B cell (primary cell): ENCODE results near the gene KCNC1. TPM values are rescaled to one million over a fixed set of nuclear protein-coding genes. Genes with fewer than 3 reads are reported as not detected.

Experiments
- ATAC-seq: fragments of 200-7000 bp; cut with Tn5 transposase; one replicate; pipeline ENCODE4 v1.10.0; 2021; ENCODE audit warnings: low read depth, mild to moderate bottlenecking, moderate number of reproducible peaks, moderate library complexity
- CTCF ChIA-PET: fragments of 350-600 bp; sonication (Branson Sonifier 250); formaldehyde crosslinking; loops from one replicate; lab custom pipeline; 2021; ENCODE audit warnings: antibody characterized with exemption, inconsistent platforms; lab: Charles Lee
- POLR2A ChIA-PET: fragments of 350-600 bp; sonication (Branson Sonifier 250); formaldehyde crosslinking; loops from one replicate; lab custom pipeline; 2021; ENCODE audit warnings: antibody characterized with exemption; lab: Charles Lee
- DNase-seq: peaks from one replicate; pipeline ENCODE4 v3.0.0; 2013
- H2AFZ ChIP-seq: 2 replicates; pipeline ENCODE4 v1.6.1; 2012; ENCODE audit warnings: mild to moderate bottlenecking, low read depth, low read length; ENCODE audit not compliant: insufficient read depth, poor library complexity, severe bottlenecking
- H3K27ac ChIP-seq, 2 donors: 1 replicate in 1 of 2; 2 replicates in 1 of 2; pipeline ENCODE4 v1.5.1; 2012 to 2013; ENCODE audit warnings: low read length in 2 of 2, mild to moderate bottlenecking in 2 of 2, moderate library complexity in 1 of 2
- H3K27me3 ChIP-seq, 4 experiments: fragments of 200-600 bp in 1 of 4; sonication (generic) in 1 of 4; replicated peaks in 1 of 4; 1 replicate in 2 of 4; 2 replicates in 2 of 4; pipeline versions ENCODE4 v1.6.1 to v1.7.0; 2013 to 2016; ENCODE audit warnings: low read length in 3 of 4, mild to moderate bottlenecking in 2 of 4, mixed read lengths in 1 of 4, moderate library complexity in 1 of 4; ENCODE audit not compliant: insufficient read depth in 4 of 4, control insufficient read depth in 3 of 4; ENCODE audit errors: control extremely low read depth in 1 of 4
- H3K36me3 ChIP-seq, 2 experiments: replicated peaks in 1 of 2; 1 replicate in 1 of 2; 2 replicates in 1 of 2; pipeline versions ENCODE4 v1.6.1 to v1.7.1; 2013; ENCODE audit warnings: low read length in 1 of 2; ENCODE audit not compliant: insufficient read depth in 2 of 2, control insufficient read depth in 1 of 2; ENCODE audit errors: control extremely low read depth in 1 of 2, extremely low read depth in 1 of 2
- H3K4me1 ChIP-seq, 2 donors: fragments of 200-600 bp in 1 of 2; sonication (generic) in 1 of 2; 1 replicate in 1 of 2; 2 replicates in 1 of 2; pipeline versions ENCODE4 v1.5.1 to v1.6.1; 2013 to 2017; ENCODE audit warnings: low read length in 2 of 2; ENCODE audit not compliant: control insufficient read depth in 2 of 2, insufficient read depth in 2 of 2
- H3K4me2 ChIP-seq: replicated peaks from 2 replicates; pipeline ENCODE3; 2012; ENCODE audit warnings: mild to moderate bottlenecking, low read depth, low read length; ENCODE audit not compliant: poor library complexity, severe bottlenecking
- H3K4me3 ChIP-seq, 5 experiments: fragments of 200-600 bp in 1 of 5; sonication (generic) in 1 of 5; 1 replicate in 3 of 5; 2 replicates in 2 of 5; pipeline versions ENCODE4 v1.5.1 to v1.7.0; 2011 to 2016; ENCODE audit warnings: low read length in 4 of 5, mild to moderate bottlenecking in 4 of 5, low read depth in 2 of 5, control low read depth in 1 of 5, moderate library complexity in 1 of 5; ENCODE audit not compliant: insufficient read depth in 1 of 5; ENCODE audit errors: control extremely low read depth in 1 of 5, extremely low read depth in 1 of 5
- H3K79me2 ChIP-seq: fragments of 200-600 bp; sonication (generic); one replicate; pipeline ENCODE4 v1.6.0; 2016; ENCODE audit warnings: low read length; ENCODE audit not compliant: control insufficient read depth, insufficient read depth
- H3K9ac ChIP-seq: fragments of 200-600 bp; sonication (generic); 2 replicates; pipeline ENCODE4 v1.6.1; 2017; ENCODE audit warnings: mild to moderate bottlenecking, low read length, moderate library complexity
- H3K9me3 ChIP-seq, 3 donors: one replicate each; pipeline versions ENCODE4 v1.6.1 to v1.7.1; 2013; ENCODE audit warnings: low read length in 2 of 3; ENCODE audit not compliant: control insufficient read depth in 2 of 3, insufficient read depth in 1 of 3; ENCODE audit errors: control extremely low read depth in 1 of 3
- H4K20me1 ChIP-seq: 2 replicates; pipeline ENCODE4 v1.6.0; 2012; ENCODE audit warnings: mild to moderate bottlenecking, low read length; ENCODE audit not compliant: insufficient read depth, control insufficient read depth, poor library complexity, severe bottlenecking
- H3K27ac Mint-ChIP-seq: one replicate; pipeline ENCODE4 v1.8.0; 2021; ENCODE audit warnings: mixed read lengths
- H3K27me3 Mint-ChIP-seq: one replicate; pipeline ENCODE4 v1.8.0; 2021; ENCODE audit warnings: mixed read lengths
- H3K4me1 Mint-ChIP-seq: one replicate; pipeline ENCODE4 v1.8.0; 2021; ENCODE audit warnings: mixed read lengths
- H3K4me3 Mint-ChIP-seq: one replicate; pipeline ENCODE4 v1.8.0; 2021; ENCODE audit warnings: mixed read lengths
- H3K9me3 Mint-ChIP-seq: one replicate; pipeline ENCODE4 v1.8.0; 2022; ENCODE audit warnings: mixed read lengths; ENCODE audit not compliant: insufficient read depth
- CTCF ChIP-seq: fragments of 200-600 bp; IDR thresholded peaks from one replicate; pipeline ENCODE4 v1.8.0; 2022; ENCODE audit warnings: antibody characterized with exemption, mild to moderate bottlenecking
- EZH2 ChIP-seq: IDR thresholded peaks from 2 replicates; pipeline ENCODE4 v1.6.1; 2012; ENCODE audit warnings: borderline replicate concordance, low read depth, mild to moderate bottlenecking, moderate library complexity, low read length; ENCODE audit not compliant: insufficient read depth, poor library complexity, severe bottlenecking
- WGBS: methylation state at CpG from one replicate; pipeline ENCODE4 v1.1.5; 2013; ENCODE audit warnings: missing lambda C conversion rate; ENCODE audit not compliant: insufficient coverage; 5-methylcytosine and 5-hydroxymethylcytosine counted together
- intact Hi-C: fragments of 100-400 bp; cut with micrococcal nuclease; formaldehyde crosslinking; loops from one replicate; pipeline ENCODE4 v1.10.0; 2022
- polyA plus RNA-seq: library from polyadenylated mRNA; depleted of rRNA; stranded (reverse); fragments of >200 nt; gene quantifications from 2 replicates; pipeline ENCODE4 v1.2.3, GENCODE V29; 2012
- total RNA-seq, 2 donors: library from RNA; stranded (reverse); fragments of 120-200 nt in 1 of 2; gene quantifications; 1 replicate in 1 of 2; 2 replicates in 1 of 2; pipeline versions ENCODE4 v1.2.3 to v1.2.4, GENCODE V29; 2013 to 2022

The KCNC1 gene
- total and polyA plus RNA-seq, 2 donors (not counting 1 experiment from before 2014, with no cell fraction given), result not detected

- DNase-seq, result no peak
- intact Hi-C loops, result no loop called here
- CTCF ChIA-PET, result interaction anchor here (0.8 to 1.5 kb wide), 2 partner anchors 246 to 249 kb away, joined by 3 to 5 read pairs; no protein-coding TSS in a partner anchor
- TF ChIP-seq EZH2, result no peak
- no peak for TF ChIP-seq CTCF
- Histone ChIP-seq H3K27me3 (peaks cover 0 to 60% (median 15%) of the 10 kb centered on the region in 4 experiments), H3K4me2 (no peak overlapping the region), H3K36me3 (no peaks in the 10 kb centered on the region), H3K79me2 (no peaks in the 10 kb centered on the region), H4K20me1 (no peaks in the 10 kb centered on the region), H3K9me3 (peaks cover 0 to 14% (median 0%) of the 10 kb centered on the region in 3 donors), H3K4me1 (peaks cover 0 to 2% of the 10 kb centered on the region in 2 donors), H2AFZ (no peak overlapping the region), H3K9ac (no peak overlapping the region), H3K27ac (no peak overlapping the region), H3K4me3 (no peak overlapping the region)
- POLR2A ChIA-PET, result interaction anchor here (0.7 kb wide), 1 partner anchor 11 kb away, joined by 3 read pairs; no protein-coding TSS in a partner anchor
- Mint-ChIP-seq H3K27me3 (peaks cover 58% of the 10 kb centered on the region), H3K9me3 (no peaks in the 10 kb centered on the region), H3K4me1 (peaks cover 8% of the 10 kb centered on the region), H3K4me3 (peak overlapping the region; percentile 12), H3K27ac (no peak overlapping the region)
- ATAC-seq, result no peak
- WGBS, result 81% methylated on average over 4 of the region's 4 CpGs
Measured at GRCh38 chr11:17733261-17733660, 1.3 kb upstream of the KCNC1 start.

GRCh38 chr11:17734986-17735817 is 621 bp downstream of the KCNC1 start:
- H3K4me2 ChIP-seq, result peak overlapping the region; percentile 46
- H3K4me1 Mint-ChIP-seq, result peaks cover 8% of the 10 kb centered on the region
- TF ChIP-seq EZH2 (no peak), CTCF (no peak)
- no peak for DNase-seq
- POLR2A ChIA-PET, result no interaction called here
- H3K4me3 ChIP-seq, result no peak overlapping the region
- intact Hi-C loops, result no loop called here
- peaks cover 45% of the 10 kb centered on the region for H3K27me3 Mint-ChIP-seq
- H2AFZ ChIP-seq, result no peak overlapping the region
- peaks cover 0 to 64% (median 14%) of the 10 kb centered on the region in 4 experiments for H3K27me3 ChIP-seq
- CTCF ChIA-PET, result no interaction called here
- 3% methylated on average over 69 of the region's 73 CpGs for WGBS
- H3K27ac ChIP-seq, result no peak overlapping the region
- H3K36me3 ChIP-seq, result no peaks in the 10 kb centered on the region
- H3K27ac Mint-ChIP-seq, result no peak overlapping the region
- no peak overlapping the region for H3K9ac ChIP-seq
- peaks cover 0 to 2% of the 10 kb centered on the region in 2 donors for H3K4me1 ChIP-seq
- H3K79me2 ChIP-seq, result no peaks in the 10 kb centered on the region
- H3K9me3 Mint-ChIP-seq, result no peaks in the 10 kb centered on the region
- H3K9me3 ChIP-seq, result peaks cover 0 to 12% (median 0%) of the 10 kb centered on the region in 3 donors
- ATAC-seq, result no peak
- H3K4me3 Mint-ChIP-seq, result no peak overlapping the region
- H4K20me1 ChIP-seq, result no peaks in the 10 kb centered on the region
